NCI-H345 treated with DMSO at 0.1 percent for 48 hours (cell line): ENCODE results near the gene RRAS.

Experiments used
- DNase-seq: peaks from one replicate; lab custom pipeline; 2025; ENCODE audit not compliant: unreplicated experiment; lab: John Stamatoyannopoulos, UW

RRAS gene

GRCh38 chr19:49677231-49677900 lies 37.4 kb upstream of the RRAS start, which contains the start of gene PRMT1:
Gene PRMT1, plus strand, starts transcription at chr19:49677271. Its CDS starts 10 bp downstream, at chr19:49677281.
- no peak for DNase-seq

- DNase-seq, result peak; percentile 95
Observed at GRCh38 chr19:49676784-49677230, 36.9 kb upstream of the RRAS start.

GRCh38 chr19:49676136-49676783 lies 36.3 kb upstream of the RRAS start:
- peak; percentile 69 for DNase-seq

- peak; percentile 33 for DNase-seq
Observed at GRCh38 chr19:49672131-49672919, 32.4 kb upstream of the RRAS start.

- no peak for DNase-seq
Observed at GRCh38 chr19:49669516-49669915, 29.6 kb upstream of the RRAS start.

- no peak for DNase-seq
Observed at GRCh38 chr19:49667473-49667872, 27.5 kb upstream of the RRAS start.

- no peak for DNase-seq
Observed at GRCh38 chr19:49666120-49666444, 26.1 kb upstream of the RRAS start.

GRCh38 chr19:49665351-49666119 lies 25.6 kb upstream of the RRAS start, which contains the start of the genes BCL2L12 and IRF3:
Gene BCL2L12, plus strand, starts transcription at chr19:49665933. Its CDS starts 760 bp downstream, at chr19:49666693.
Gene IRF3, minus strand, starts transcription at chr19:49665857. Its CDS starts 1,019 bp downstream, at chr19:49664838.
- peak; percentile 77 for DNase-seq

- DNase-seq, result no peak
Observed at GRCh38 chr19:49665036-49665350, 25.1 kb upstream of the RRAS start.

- peak; percentile 56 for DNase-seq
Observed at GRCh38 chr19:49664171-49665035, 24.5 kb upstream of the RRAS start.

GRCh38 chr19:49663224-49663623 lies 23.3 kb upstream of the RRAS start:
- no peak for DNase-seq

- DNase-seq, result no peak
Observed at GRCh38 chr19:49662011-49662410, 22.1 kb upstream of the RRAS start.

- no peak for DNase-seq
Observed at GRCh38 chr19:49660338-49660961, 20.5 kb upstream of the RRAS start.

- no peak for DNase-seq
Observed at GRCh38 chr19:49658566-49659442, 18.9 kb upstream of the RRAS start.

GRCh38 chr19:49658139-49658517 lies 18.2 kb upstream of the RRAS start:
- no peak for DNase-seq

GRCh38 chr19:49657493-49658138 lies 17.7 kb upstream of the RRAS start:
- DNase-seq, result no peak

- DNase-seq, result no peak
Observed at GRCh38 chr19:49656456-49657109, 16.6 kb upstream of the RRAS start.
